Esophagus squamous epithelium (tissue), 4 donors: ENCODE measurements around the gene SHLD1.

ENCODE experiments used
- CTCF ChIP-seq, 6 experiments: fragments of 450-650 bp in 4 of 6; fragments of 200-600 bp in 2 of 6; sonication (generic) in 2 of 6; IDR thresholded peaks; one replicate each; pipeline ENCODE4 v1.5.1; 2016 to 2019; ENCODE audit warnings: antibody characterized with exemption in 6 of 6, mild to moderate bottlenecking in 4 of 6, moderate library complexity in 4 of 6
- POLR2A ChIP-seq, 4 donors: fragments of 450-650 bp; IDR thresholded peaks; one replicate each; pipeline ENCODE4 v1.6.1; 2017; ENCODE audit warnings: antibody characterized with exemption in 4 of 4, mild to moderate bottlenecking in 4 of 4, moderate library complexity in 3 of 4

DNA sequence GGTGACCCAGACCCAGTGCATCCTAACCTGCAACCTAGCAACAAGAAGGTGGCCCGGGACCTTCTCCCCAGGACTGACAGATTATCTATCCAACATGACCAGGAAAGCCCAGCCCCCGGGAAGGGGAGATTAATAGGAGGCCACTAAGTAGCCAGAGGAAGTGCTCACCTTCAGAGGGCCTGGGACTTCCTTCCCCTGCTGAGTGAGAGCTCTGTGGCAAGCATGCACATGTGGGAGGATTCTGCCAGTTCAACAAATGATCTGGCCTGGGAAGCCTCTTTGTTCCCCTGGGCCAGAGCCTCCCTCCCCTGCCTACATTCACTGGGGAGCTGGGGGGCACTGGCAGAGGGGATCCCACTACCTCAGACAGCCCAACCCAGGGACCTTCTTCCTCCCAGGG lies 39.6 kb downstream of the SHLD1 start:
- TF ChIP-seq CTCF (IDR thresholded peaks at IDR 0.05): no peak
- TF ChIP-seq POLR2A (IDR thresholded peaks at IDR 0.05): no peak
